HG02610 (cell line): ENCODE measurements around the gene LARP1.
"Not testable (repeated sequence)": the region's sequence is repeated elsewhere in the genome, so short reads cannot be mapped to it uniquely, and the experiment has no call there.

ENCODE experiments used
- ATAC-seq: cut with Tn5 transposase; IDR thresholded peaks from one replicate; pipeline ENCODE4 v1.9.1; 2021; ENCODE audit warnings: mild to moderate bottlenecking, moderate library complexity; ENCODE audit not compliant: unreplicated experiment

Gene LARP1

DNA sequence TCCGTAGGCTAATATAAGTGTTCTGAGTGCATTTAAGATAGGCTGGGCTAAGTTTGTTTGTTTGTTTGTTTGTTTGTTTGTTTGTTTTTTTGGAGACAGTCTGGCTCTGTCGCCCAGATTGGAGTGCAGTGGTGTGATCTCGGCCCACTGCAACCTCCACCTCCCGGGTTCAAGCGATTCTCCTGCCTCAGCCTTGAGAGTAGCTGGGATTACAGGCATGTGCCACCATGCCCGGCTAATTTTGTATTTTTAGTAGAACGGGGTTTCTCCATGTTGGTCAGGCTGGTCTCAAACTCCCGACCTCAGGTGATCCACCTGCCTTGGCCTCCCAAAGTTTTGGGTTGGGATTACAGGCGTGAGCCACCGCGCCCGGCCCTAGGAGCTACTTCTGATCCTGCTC, 4.7 kb downstream of the LARP1 start:
- not testable (repeated sequence) for ATAC-seq

DNA sequence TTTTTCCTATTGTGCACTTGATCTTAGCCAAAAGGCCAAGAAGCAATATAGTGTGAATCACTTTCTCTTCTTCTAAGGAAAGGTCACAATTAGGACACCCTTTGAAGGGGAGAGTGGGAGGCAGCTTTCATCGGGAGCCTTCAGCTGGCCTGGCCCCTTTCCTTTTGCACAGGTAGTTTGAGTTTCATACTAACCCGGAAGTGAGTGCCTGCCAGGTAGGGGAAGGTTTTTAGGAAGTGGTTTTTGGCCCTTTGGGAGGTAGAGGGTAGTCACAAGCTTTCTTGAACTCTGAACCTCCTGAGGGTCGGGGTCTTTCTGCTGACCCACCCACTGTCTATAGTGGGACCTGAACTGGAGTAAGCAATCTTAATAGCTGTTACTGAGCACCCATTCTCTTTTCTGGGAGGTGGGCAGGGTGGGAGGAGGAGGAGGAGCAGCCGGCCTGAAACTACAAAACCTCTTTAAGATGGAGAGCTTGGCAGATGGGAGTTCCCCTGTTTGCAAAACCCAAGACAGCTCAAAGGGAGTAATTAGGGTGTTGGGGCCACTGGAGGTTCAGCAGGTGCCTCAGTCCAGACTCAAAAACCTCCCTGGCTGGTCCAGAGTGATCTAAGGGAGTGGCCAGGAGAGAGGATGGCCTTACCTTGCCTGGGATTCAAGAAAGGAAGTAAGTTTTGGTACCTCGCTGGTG, 6.0 kb downstream of the LARP1 start:
- peak; percentile 36 for ATAC-seq

DNA sequence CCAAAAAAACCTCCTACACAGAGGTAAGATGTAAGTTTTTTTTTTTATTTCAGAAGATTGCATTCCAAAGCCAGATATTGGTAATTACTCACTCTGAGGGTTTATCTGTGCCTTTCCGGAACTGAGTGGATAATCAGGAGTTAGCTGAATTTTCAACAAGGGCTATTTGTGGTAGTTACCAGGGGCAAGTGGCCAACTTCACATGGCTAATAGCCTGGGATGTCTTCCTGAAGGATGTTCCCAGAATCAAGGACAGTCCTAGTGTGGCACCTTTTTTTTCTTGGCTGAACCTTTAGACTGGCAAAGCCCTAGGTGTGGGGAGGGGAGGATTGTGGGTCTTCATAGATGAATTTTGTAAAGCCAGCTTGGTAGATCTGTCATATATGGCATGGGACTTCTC, 7.1 kb downstream of the LARP1 start:
- ATAC-seq = no peak

DNA sequence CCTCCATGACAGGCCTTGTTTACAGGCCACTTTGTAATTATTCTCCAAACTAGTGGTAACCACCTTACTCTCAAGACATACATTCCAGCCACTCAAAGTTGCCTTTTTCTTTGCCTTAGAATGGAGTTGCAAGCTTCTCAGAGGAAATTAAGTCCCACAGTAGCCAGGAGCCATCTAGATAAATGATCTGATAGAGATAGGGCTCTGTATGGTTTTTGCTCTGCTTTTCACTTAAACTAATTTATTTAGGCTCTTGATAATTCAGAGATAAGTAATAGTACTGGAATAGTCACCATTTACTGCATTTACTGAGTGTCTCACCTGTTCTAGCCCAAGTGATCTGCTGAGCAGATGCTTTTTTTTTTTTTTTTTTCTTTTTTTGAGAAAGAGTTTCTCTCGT, 7.5 kb downstream of the LARP1 start:
- ATAC-seq = no peak

DNA sequence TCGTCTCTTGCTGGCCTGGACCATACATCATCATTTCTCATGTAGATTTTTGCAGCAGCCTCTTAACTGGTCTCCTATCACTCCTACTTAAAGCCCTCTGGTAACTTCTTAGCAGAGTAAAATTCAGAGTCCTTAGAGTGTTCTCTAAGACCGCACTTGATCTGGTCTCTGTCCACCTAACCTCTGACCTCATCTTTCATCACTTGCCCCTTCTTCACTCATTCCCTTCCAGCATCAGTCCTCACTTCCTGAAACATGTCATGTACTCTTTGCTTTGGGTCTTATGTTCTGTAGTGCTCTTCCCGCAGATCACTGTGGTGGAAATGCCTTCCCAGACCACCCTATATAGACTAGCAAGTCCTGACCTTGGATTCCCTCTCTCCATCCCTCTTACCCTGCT, 9.8 kb downstream of the LARP1 start:
- ATAC-seq = no peak

DNA sequence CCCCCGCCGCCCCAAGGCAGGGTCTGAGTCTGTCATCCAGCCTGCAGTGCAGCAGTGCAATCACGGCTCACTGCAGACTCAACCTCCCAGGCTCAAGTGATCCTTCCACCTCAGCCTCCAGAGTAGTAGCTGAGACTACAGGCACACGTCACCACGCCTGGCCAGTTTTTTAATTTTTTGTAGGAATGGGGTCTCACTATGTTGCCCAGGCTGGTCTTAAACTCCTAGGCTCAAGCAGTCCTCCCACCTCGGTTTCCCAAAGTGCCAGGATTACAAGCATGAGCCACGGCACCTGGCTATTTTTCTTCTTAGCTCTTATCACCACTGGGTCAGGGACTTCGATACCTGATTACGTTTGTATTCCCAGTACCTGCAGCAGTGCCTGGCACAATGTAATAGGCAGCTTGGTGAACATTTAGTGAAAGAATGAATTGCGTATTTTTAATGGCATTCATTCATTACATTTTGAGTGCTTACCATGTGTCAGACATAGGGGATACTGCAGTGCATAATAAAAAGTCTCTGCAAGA, 10.3 kb downstream of the LARP1 start:
- no peak for ATAC-seq

DNA sequence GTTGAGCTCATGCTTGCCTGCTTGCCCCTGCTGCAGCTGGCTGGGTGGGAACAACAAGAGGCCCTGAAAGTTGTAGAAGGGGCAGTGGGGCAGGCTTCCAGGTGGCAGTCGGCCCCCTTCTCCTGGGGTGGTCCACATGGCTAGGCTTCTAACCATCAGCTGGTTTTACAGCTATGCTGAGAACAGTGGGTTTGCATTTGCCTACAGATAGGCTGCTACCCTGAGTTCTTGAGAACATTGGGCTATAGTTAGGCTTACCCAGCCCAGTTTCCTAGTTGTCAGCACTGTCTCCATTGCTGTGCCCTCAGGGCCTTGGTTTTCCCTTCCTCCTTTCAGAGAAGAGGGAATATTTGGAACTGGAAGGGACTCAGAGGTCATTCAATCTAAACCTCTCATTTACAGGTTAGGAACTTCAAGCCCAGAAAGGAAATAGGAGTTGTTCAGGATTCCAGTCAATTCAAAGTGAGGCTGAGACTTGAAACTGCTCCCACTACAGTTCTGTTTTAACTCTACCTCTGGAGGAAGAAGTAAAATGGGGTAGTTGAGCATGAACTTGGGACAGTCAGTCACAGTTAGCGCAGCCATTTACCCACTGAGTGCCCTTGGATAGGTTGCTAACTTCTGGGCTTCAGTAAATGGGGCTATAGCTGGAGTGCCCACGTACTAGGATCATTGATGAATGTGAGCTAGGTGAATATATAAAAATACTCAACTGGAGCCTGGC, 11.5 kb downstream of the LARP1 start:
- no peak for ATAC-seq

DNA sequence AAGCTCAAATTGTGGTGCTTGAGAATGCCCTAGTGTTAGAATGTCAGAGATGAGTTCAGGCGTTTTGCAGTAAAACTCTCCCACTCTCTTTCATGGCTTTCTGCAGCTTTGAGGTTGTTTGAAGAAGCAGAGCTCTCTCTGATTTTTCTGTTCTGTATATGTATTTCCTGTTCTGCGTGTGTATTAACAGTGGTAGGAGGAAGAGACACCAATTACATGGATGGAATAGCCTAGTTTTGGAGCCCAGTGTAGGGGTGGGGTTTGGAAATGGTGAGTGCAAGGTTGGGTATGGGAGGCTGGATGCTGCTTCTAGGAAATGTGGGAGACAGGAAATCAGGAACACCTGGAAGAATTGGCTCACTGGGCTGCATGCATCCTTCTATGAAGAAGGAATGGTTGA, 12.4 kb downstream of the LARP1 start:
- ATAC-seq = no peak

DNA sequence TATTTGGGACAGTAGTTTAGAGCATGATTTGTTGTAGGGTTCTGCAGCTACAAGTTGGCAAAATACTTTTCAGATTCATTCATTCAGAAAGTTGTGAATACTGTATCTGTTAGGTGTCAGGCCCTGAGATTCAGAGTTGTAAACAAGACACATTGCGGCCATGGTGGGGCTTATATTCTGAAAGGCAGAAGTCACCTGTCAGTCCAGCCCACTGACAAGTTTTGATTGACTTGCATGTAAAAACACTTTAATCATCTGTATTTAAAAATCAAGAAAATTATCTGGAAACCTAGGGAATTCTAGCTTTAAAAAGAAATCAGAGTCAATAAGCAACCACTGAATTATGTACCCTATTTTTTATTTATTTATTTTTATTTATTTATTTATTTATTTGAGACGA, 13.0 kb downstream of the LARP1 start:
- no peak for ATAC-seq

DNA sequence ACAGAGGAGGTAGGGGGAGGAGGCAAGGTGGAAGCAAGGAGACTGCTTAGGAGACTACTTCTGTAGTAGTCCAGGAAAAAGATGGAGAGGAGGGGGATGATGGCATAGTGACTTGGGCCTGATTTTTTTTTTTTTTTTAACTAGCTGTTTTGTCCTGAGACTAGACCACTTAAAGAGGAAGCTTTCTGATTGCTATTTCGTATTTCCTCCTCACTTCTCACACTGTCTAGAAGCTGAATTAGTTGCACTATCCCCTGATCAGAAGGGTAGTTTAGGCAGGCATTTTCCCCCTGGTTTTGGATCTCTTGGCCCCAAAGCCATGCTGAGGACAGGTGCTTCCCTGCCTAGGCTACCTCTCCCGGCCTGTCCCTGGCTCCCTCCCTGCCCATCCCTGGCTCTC, 14.9 kb downstream of the LARP1 start:
- no peak for ATAC-seq

DNA sequence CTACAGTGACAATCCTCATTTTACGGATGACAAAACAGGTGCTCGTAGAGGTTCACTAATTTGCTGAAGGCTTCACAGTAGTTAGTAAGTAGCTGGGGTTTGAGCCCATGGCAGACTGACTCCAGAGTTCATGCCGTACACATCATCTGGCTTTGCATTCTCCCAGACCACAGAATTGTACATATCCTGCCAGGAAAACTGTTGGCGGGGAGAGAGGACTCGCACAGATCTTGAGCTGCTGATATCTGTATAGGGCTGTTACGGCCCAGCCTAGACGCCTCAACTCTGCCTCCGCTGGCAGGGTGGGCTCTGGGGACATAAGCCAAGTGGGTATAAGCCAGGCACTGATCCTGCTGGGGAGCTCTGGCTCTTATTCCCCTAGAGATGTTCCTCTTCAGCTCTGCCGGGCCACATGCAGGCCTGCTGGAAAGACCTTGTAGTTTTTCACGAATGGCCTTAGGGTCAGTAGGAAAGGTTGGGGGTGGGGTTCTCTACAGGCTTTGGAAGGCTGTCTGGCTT, 16.3 kb downstream of the LARP1 start:
- no peak for ATAC-seq

DNA sequence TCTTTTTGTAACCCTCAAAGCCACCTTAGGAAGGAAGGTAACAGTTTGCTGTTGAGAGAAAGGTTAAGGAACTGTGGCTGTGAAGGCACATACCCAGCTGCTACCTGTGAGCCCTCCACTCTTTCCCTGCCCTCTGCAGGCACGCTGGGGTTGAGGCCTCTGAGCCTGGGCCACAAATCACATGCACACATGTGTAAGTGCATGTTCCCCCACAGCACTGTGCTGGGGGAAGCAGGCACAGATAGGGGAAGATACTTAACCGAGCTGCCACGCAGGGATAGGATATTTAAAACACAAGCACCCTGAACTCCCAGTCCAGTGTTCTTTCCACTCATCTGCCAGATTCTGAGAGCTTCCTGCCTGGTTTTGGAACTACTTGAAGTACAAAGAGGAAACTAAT, 18.1 kb downstream of the LARP1 start:
- ATAC-seq = no peak

DNA sequence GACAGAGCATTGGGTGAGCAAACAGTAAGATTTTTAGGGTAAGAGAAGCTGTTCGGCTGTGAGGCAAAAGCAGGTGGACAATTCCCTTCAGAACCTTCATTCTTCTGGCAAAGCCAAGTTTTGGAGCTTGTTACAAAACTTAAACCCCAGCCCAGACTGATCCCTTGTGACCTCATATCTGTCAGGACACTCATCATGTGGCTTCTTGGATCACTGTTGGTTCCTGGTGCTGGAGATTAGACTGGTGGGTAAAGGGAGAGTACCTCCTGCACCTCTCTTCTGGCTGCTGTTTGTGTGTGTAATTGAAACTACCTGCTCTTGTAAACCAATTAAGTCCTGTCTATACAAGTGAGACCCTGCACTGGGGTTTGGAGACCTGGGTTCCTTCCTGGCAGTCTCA, 21.0 kb downstream of the LARP1 start:
- ATAC-seq = no peak

DNA sequence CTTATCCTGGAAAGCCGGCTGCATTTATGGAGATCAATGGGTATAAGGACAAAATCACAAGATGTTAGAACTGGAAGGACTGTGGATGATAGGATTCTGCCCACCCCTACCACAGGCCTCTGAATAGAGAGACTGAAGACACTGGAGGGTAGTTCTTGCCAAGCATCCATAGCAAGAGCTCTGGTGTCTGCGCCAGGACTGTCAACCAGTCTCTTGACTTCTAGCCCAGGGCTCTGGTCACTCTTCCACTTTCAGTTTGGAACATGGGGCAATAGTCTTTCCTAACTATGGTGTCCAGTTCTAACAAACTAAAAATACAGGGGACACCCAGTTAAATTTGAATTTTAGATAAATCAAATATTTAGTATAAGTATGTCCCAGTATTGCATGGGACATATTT, 23.4 kb downstream of the LARP1 start:
- ATAC-seq = no peak

DNA sequence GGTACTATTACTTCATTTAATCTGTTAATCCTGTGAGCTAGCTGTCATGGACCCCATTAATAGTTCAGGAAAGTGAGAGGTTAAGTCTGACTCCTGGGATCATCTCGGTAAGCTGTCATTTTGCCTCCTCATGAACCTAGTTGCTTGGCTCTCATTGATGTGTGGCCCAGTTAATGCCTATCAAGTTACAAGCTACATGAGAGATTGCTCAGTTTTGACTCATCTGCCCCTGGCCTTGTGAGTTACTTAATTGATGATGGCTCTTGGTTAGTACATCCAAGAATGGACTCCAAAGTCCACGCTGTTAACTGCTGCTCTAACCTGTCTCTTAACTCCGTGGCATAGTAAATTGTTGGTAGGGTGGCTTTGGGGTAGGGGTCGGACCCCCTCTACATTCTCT, 23.9 kb downstream of the LARP1 start:
- no peak for ATAC-seq

DNA sequence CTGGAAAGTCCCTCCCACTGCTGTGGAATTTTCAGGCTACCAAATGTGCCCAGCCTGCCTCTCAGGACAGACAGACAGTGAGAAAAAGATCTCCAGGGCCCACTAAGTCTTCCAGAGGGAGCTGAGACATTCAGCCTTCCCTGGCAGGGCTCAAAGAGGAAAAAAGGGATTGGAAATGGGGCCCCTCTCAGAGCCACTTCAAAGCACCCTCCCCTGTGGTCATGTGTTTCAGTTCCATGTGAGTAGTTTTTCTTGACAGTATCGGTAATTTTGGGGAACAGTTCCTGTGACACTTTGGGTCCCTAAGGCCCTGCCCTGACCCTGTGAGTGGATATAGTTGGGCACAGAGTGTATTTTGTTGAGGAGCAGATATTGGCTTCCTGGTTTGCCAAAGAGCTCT, 25.0 kb downstream of the LARP1 start:
- ATAC-seq = no peak

DNA sequence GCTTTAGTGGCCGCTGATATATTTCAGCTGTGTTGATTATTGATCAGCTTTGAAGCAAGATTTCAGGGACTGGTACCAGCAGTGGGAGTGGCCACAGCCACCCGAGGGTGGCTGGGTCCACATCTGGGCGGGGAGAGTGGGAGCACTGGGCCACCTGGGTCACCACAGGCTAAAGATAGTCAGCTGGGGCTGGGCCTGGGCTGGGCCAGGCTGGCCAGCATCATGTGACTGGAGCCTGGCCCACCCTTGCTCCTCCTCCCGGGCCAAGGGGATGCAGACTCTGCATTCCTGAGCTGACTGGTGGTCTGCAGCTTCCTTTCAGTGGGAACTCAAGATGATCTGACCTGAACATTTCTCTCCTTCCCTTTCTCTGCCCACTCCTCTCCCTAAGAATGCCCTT, 27.1 kb downstream of the LARP1 start:
- ATAC-seq = no peak

DNA sequence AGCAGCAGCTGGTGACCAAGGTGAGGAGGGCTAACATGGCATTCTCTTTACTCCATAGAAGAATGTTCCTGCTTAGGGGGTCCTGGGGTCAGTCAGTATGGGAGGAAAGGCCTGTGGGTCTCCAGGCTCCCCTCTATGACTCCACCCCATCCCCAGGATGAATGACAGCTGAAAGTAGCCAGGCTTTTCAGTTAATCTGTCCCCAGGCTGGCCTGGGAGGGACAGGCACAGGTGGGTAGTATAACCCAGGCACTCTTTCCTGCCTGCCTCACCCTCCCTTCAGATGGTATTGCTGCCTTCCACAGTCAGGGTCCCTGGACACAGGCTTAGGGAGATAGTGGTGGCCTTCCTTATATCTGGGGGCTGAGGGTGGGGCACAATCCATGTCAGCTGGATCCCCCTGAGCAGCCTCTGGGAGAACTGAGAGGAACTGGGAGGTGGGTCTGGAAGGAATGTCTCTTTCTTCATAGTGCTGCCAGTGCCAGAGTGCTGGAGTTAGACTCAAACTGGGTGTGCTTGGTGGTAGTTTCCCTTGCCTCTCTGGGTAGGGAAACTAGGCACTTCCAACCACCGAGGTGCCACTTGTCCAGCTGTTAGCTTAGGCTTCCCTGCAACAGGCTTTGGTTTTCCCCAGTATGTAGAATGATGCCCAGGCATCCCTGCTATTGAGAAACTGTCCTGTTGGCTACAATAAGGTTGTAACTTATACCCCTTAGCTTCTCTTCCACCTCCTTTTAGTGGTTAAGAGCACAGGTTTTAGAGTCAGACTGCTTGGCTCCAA, 27.8 kb downstream of the LARP1 start:
- peak; percentile 1 for ATAC-seq

DNA sequence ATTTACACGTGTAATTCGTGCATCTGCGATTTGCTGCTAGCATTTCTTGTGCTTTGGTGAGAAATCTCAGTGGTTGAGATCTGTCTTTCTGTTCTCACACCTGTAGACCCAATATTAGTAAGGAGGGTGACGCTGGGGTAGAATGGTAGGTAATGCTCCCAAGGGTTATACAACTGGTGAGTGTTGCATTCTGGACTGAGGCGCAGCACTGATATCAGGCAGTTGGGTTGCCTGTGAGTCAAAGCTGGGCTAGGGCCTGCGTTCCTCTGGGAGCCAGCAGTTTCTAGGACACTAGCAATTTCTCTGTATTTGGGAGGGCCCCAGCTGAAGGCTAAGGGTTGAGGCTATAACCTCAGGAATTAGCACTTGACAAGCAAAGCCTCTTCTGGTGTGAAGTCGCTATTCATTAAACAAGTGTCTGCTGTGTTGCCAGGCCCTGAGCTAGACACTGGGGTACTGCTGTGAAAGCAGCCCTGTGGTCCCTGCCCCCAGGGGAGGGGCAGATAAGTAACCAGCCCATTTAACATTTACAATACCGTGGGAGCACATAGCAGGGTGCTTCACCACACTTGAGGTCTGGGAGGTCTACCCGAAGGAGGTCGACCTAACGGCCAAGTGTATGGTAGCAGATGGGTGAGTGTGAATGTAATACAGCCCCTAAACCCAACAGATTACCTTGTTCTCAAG, 28.7 kb downstream of the LARP1 start:
- peak; percentile 79 for ATAC-seq

DNA sequence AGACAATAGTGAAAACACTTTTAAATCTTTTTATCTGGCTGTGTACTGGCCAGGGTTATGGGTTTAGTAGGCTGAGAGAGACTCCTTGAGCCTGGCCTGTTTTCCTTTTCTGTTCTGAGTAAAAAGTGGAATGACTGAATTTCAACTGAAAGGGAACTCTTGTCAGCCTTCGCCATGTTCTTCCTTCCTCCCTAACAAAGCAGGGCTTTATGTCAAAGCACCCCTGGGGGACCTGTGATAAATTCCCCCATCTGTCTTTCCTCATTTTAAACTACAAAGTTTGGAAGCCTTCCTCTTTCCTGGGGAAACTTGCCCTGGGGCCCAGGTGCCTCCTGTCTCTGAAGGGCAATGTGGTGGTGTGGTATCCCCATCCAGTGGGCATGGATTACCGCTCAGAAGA, 29.7 kb downstream of the LARP1 start:
- ATAC-seq = no peak

DNA sequence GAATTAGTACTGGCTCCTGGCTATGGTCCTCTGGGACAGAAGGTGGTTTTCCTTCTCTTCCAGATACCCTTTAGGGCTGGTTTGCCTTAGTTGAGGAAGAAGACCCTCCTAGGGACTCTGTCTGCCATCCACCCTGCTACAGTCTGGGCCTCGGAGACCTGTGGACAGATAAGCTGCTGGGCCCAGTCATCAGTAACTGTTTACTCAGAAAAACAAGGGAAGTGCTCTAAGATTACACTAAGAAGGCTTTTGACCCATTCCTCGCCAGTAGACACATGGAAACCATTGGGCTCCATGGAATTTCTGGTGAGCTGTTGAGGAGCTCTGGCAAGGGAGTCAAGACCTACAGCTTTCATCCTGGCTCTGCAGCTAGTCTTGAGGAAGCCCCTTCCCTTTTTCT, 31.2 kb downstream of the LARP1 start:
- ATAC-seq = no peak
